ENCODE results near the gene ARHGAP6. TPM values are rescaled to one million over a fixed set of nuclear protein-coding genes. Genes with fewer than 3 reads are reported as not detected.

The ARHGAP6 gene
- total RNA-seq, 1 experiment from 2014 or later = 34.5 TPM

DNA sequence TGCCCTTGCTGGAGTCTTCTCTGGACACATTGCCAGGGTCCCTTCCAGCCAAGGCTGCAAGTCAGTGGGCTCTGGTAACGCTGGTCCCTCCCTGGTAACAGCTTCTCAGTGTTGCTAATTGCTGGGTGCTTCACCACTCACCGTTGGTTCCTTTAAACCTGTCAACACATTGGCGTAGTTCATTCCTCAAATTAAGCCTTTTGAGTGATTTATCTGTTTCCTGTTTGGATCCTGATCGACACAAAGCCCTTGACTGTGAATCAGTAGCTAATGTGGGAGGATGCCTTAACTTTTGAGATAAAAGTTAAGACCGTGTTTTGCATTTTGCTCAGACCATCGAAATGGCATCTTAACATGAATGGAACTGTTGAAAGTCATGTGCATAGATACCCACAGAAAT lies 246.6 kb downstream of the ARHGAP6 start:
- no peaks in the 10 kb centered on the region for H3K27me3 ChIP-seq
- no peak overlapping the region for H3K4me3 ChIP-seq
- peaks cover 4% of the 10 kb centered on the region; the same call in 1 of the 2 replicates for H3K36me3 ChIP-seq
- H3K9me3 ChIP-seq (replicated peaks) = no peaks in the 10 kb centered on the region
- DNase-seq = no peak
- peaks cover 26% of the 10 kb centered on the region for H3K4me1 ChIP-seq
- no peak overlapping the region for H3K27ac ChIP-seq

DNA sequence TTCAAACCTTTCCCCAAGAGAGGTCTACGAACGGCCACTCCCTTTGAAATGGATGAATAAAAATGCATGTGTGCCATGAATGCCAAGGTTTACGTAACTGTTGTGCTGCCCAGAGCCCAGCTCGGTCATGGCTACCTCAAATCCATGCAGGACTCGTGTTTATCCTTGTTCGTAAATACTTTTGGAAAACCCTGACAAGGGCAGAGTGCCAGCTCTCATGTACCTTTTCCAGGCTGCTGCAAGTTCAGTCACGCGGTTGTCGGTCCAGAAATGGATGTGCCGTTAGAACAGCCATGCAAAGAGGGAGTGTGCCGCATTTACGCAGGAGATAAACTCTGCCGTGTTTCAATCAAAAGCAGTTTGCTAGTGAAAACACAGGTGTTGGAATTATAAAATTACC lies 249.1 kb downstream of the ARHGAP6 start:
- no peak for DNase-seq
- H3K4me3 ChIP-seq = no peak overlapping the region
- H3K27me3 ChIP-seq = no peaks in the 10 kb centered on the region
- peaks cover 4% of the 10 kb centered on the region; the same call in 1 of the 2 replicates for H3K36me3 ChIP-seq
- H3K9me3 ChIP-seq (replicated peaks) = no peaks in the 10 kb centered on the region
- H3K4me1 ChIP-seq = peaks cover 4% of the 10 kb centered on the region; the same call in 1 of the 2 replicates
- no peak overlapping the region for H3K27ac ChIP-seq

DNA sequence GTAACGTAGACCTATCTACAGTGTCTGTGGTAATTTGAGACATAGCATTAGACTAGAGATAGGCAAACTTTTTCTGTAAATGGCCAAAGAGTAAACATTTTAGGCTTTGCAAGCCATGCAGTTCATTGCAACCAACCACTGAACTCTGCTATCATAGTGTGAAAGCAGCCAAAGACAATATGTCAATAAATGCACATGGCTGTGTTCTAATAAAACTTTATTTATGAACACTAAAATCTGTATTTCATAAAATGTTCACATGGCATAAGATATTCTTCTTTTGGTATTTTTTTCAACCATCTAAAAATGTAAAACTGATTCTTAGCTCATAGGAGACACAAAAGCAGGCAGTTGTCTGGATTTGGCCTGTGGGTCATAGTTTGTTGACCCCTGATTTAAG lies 251.6 kb downstream of the ARHGAP6 start:
- Histone ChIP-seq H3K27ac (no peak overlapping the region), H3K9me3 (replicated peaks) (no peaks in the 10 kb centered on the region), H3K4me1 (no peaks in the 10 kb centered on the region), H3K27me3 (no peaks in the 10 kb centered on the region), H3K36me3 (peaks cover 4% of the 10 kb centered on the region; the same call in 1 of the 2 replicates), H3K4me3 (no peak overlapping the region)
- DNase-seq = no peak

DNA sequence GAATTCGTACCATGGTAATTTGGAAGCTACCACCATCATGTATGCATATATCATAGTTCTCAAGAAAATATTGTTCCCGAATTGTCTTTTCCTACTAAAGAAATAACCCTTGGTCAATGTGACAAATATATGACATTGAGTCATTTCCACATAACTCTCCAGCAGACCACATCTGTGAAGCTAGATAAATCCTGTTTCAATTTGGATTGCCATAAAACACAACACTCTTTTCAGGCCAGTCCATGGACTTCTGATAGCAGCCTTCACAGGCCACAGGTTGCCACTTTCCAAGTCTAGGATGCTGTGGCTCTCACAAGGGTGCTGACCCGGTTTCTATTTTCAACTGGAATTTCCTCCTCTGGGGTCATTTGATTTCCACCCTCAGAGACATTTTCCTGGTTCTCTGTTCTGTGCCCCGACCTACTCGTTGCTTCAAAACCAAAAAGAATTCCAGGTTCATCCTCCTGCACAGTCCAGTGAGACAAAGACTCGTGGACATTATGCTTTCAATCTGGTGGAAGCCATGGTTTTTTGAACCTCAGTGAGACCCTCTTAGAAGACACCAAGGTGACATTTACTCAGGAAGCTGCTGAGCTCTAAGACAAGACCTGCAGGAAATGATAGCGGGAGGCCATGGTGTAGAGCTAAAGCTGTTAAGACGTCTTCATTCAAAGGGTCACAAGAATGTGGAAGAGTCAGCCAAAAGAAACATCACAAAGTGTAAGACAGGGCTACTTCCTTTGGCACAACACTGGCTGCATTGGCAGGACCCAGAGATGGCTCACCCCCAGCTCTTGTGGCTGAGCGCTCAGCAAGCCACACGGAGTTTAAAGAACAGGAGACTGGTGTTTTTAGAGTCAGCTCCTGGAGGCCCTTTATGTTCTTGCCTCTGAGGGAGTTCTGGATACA lies 252.8 kb downstream of the ARHGAP6 start:
- H3K9me3 ChIP-seq (replicated peaks) = no peaks in the 10 kb centered on the region
- no peak for DNase-seq
- H3K27me3 ChIP-seq = no peaks in the 10 kb centered on the region

DNA sequence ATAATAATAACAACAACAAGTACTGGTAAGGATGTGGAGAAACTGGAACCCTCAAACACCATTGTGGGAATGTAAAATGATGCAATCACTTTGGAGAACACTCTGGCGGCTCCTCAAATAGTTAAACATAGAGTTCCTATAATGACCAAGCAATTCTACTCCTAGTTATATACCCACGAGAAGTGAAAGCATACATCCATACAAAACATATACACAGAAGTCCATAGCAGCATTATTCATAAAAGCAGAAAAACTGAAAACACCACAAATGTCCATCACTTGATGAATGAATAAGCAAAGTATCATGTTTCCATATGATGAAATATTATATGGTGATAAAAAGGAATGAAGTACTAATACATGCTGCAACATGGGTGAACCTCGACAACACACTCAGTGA lies 255.8 kb downstream of the ARHGAP6 start:
- H3K4me3 ChIP-seq = no peak overlapping the region
- no peaks in the 10 kb centered on the region for H3K27me3 ChIP-seq
- DNase-seq = no peak

More for the DNA sequence above, 252.8 kb downstream of the ARHGAP6 start:
- peaks cover 4% of the 10 kb centered on the region; the same call in 1 of the 2 replicates for H3K36me3 ChIP-seq
- H3K4me1 ChIP-seq = no peaks in the 10 kb centered on the region
- no peak overlapping the region for H3K27ac ChIP-seq
- no peak overlapping the region for H3K4me3 ChIP-seq

DNA sequence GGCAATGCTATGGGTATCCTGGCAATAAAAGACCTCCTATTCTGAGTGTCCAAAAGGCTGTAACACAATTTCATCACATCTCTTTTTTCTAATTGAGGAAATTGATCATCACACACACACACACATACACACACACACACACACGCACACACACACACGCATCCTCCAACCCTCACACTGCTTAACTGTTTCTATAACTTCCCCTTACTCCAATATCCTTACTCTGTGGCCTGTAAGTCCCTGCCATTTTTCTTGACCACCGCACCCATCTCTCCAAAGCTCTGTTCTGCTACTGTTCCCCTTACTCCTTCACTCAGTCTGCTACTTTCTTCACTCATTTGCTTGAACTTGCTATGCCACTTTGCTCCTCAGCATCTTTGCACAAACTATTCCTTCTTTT lies 256.9 kb downstream of the ARHGAP6 start:
- no peaks in the 10 kb centered on the region for H3K27me3 ChIP-seq
- H3K27ac ChIP-seq = no peak overlapping the region
- no peak for DNase-seq
- peaks cover 5% of the 10 kb centered on the region for H3K4me1 ChIP-seq
- H3K9me3 ChIP-seq (replicated peaks) = no peaks in the 10 kb centered on the region
- 0 out of 2 replicates have a peak, but pooled peaks cover 2% of the 10 kb centered on the region for H3K36me3 ChIP-seq
- H3K4me3 ChIP-seq = no peak overlapping the region

More for the DNA sequence above, 255.8 kb downstream of the ARHGAP6 start:
- Histone ChIP-seq H3K4me1 (peaks cover 5% of the 10 kb centered on the region), H3K27ac (no peak overlapping the region), H3K9me3 (replicated peaks) (no peaks in the 10 kb centered on the region), H3K36me3 (0 out of 2 replicates have a peak, but pooled peaks cover 2% of the 10 kb centered on the region)

DNA sequence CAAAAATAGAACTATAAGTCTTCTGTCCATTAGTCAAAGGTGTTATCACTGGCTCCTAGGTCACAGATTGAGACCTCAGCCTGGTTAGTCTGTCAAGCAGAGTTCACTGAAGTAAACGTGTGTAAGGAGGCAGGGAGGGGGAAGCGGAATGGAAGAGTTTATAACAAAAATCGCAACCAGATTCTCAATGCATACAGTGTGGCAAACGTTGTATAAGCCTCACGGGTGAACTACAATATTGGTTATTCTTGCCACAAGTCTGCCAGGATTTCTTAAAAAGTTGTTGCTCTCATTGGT lies 257.7 kb downstream of the ARHGAP6 start:
- peaks cover 5% of the 10 kb centered on the region for H3K4me1 ChIP-seq
- no peak overlapping the region for H3K4me3 ChIP-seq

DNA sequence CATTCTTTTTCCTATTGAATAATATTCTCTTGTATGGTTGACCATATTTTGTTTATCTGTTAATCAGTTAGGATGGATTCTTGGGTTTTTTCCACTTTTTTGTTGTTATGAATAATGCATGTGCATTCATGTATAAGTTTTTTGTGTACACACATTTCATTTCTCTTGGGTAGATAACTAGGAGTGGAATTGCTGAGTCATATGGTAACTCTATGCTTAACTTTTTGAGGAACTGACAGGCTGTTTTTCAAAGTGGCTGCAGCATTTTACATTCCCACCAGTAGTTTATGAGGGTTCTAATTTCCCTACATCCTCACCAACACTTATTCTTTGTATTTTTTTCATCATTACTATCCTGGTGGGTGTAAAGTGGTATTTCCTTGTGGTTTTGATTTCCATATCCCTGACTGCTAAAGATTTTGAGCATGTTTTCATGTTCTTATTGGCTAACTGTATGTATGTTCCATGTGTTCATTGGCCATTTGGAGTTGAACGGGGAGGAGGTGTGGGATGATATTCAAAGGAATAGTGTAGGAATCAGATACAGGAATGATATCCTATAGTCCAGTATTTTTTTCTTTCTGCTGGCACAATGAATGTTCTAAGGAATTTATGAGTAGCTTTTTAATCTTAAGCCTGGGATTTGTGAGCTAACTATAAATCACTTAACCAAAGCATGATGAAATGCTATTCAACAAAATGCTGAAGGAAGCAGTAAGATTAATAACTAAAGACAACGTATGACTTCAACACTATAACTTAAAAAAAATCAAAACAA lies 258.2 kb downstream of the ARHGAP6 start:
- no peak overlapping the region for H3K27ac ChIP-seq
- no peaks in the 10 kb centered on the region for H3K27me3 ChIP-seq
- H3K36me3 ChIP-seq = 0 out of 2 replicates have a peak, but pooled peaks cover 2% of the 10 kb centered on the region
- no peak overlapping the region for H3K4me3 ChIP-seq
- no peak for DNase-seq
- peaks cover 5% of the 10 kb centered on the region for H3K4me1 ChIP-seq
- H3K9me3 ChIP-seq (replicated peaks) = no peaks in the 10 kb centered on the region

More for the DNA sequence above, 257.7 kb downstream of the ARHGAP6 start:
- H3K36me3 ChIP-seq = 0 out of 2 replicates have a peak, but pooled peaks cover 2% of the 10 kb centered on the region
- H3K9me3 ChIP-seq (replicated peaks) = no peaks in the 10 kb centered on the region
- DNase-seq = no peak
- no peak overlapping the region for H3K27ac ChIP-seq
- no peaks in the 10 kb centered on the region for H3K27me3 ChIP-seq

DNA sequence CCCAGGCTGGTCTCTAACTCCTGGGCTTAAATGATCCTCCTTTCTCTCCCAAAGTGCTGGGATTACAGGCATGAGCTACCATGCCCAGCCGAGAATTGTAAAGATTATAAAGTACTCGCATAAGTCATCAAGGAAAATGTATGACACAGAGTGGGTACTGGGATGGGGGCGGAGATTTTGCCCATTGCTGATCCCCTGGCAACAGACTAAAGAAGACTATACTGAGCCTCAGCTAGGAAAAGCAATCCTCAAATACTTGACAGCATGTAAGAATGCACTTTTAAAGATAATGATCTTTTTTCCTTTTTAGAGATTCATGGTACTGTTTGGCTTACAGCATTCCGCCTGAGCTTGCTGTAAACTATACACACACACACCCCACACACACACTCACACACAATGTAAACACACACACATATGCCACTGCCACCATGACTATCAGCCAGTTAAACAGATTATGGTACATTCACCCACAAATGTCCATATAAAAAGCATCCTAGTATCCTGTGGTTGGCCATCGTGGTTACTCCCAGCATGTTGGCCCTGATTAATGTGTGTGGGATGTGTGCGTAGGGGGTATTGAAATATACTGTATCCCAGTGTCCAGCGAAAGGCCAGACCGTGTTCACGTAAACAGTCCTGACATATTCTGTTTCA lies 259.5 kb downstream of the ARHGAP6 start:
- Histone ChIP-seq H3K27me3 (no peaks in the 10 kb centered on the region), H3K36me3 (0 out of 2 replicates have a peak, but pooled peaks cover 2% of the 10 kb centered on the region), H3K4me1 (peaks cover 5% of the 10 kb centered on the region), H3K27ac (no peak overlapping the region), H3K4me3 (no peak overlapping the region), H3K9me3 (replicated peaks) (no peaks in the 10 kb centered on the region)
- peak; percentile 15 to 37 for DNase-seq

DNA sequence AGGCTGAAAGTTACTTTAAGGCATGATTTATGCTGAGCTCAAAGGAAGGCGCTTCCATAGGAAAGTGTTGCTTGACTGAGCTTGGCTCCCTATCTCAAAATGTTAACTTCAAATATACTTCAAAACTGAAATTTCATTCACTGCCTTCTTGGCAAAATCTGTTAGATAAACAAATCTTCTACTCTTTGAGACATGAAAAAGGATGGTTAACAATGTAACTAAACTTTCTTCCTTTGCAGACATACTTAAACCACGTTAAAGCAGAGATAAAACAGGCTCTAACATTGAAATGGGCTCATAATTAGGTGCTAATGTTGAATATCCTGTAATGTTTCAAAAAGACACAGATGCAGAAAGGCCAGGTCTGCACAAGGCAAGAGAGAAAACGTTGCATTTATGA lies 262.1 kb downstream of the ARHGAP6 start:
- Histone ChIP-seq H3K4me3 (no peak overlapping the region), H3K27ac (no peak overlapping the region), H3K27me3 (no peaks in the 10 kb centered on the region), H3K4me1 (peaks cover 7% of the 10 kb centered on the region), H3K36me3 (0 out of 2 replicates have a peak, but pooled peaks cover 2% of the 10 kb centered on the region), H3K9me3 (replicated peaks) (no peaks in the 10 kb centered on the region)
- no peak for DNase-seq

DNA sequence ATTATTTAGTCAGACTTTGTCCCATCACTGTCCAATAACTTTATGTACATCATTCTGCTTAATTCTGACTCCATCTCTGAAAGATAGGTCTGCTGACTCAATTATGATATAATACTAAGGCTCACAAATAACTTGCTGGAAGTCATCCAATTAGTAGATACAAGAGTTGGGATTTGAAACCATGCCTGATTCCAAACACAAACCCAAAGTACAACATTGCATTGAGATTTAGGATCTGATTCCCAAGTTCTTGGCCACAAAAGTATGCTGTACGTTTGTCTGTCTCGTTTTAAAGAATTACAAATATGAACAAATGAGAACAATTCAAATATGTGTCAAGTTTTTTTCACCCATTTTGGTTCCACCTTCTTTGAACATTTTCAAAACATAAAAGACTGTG lies 263.8 kb downstream of the ARHGAP6 start:
- no peak overlapping the region for H3K4me3 ChIP-seq
- H3K27me3 ChIP-seq = no peaks in the 10 kb centered on the region
- H3K27ac ChIP-seq = no peak overlapping the region
- peaks cover 7% of the 10 kb centered on the region for H3K4me1 ChIP-seq
- no peaks in the 10 kb centered on the region for H3K9me3 ChIP-seq (replicated peaks)
- H3K36me3 ChIP-seq = 0 out of 2 replicates have a peak, but pooled peaks cover 2% of the 10 kb centered on the region
- DNase-seq = no peak

DNA sequence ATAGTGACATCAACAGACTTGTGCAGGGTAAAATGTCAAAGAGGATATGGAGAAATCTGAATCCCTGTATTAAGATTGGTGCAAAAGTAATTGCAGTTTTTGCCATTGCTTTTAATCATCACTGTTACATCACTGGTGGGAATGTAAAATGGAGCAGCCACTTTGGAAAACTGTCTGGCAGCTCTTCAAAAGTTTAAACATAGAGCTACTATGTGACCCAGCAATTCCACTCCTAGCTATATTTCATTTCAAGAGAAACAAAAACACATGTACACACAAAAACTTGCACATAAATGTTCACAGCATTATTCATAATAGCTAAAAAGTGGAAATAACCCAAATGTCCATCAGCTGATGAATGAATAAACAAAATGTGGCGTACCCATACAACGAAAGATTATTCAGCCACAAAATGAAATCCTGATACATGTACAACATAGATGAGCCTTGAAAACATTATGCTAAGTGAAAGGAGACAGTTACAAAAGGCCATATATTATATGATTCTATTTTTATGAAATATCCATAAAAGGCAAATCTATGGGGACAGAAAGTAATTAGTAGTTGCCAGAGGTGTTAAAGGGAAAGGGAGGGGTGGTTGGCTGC lies 266.1 kb downstream of the ARHGAP6 start:
- no peak for DNase-seq
- Histone ChIP-seq H3K36me3 (no peaks in the 10 kb centered on the region), H3K4me1 (0 out of 2 replicates have a peak, but pooled peaks cover 2% of the 10 kb centered on the region), H3K4me3 (no peak overlapping the region), H3K9me3 (replicated peaks) (no peaks in the 10 kb centered on the region), H3K27me3 (no peaks in the 10 kb centered on the region), H3K27ac (no peak overlapping the region)

DNA sequence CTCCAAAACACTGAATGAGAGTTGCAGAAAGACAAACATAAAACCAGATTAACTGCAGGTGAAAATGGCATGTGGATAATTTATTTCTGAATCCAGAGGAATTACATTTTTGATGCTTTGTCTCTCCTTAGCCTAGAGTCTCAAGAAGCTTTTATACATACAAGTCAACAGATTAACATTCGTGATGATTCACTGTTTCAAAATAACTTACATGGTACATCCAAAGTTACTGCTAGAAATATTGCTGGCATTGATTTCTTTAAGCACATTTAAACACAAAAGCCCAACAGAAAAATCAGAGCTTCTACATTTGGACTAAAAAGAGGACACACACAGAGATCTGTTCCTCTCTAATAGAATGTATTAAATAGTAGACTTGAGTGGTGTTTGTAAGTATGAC lies 266.9 kb downstream of the ARHGAP6 start:
- DNase-seq = no peak
- Histone ChIP-seq H3K27ac (no peak overlapping the region), H3K36me3 (no peaks in the 10 kb centered on the region), H3K4me3 (no peak overlapping the region), H3K9me3 (replicated peaks) (no peaks in the 10 kb centered on the region), H3K4me1 (0 out of 2 replicates have a peak, but pooled peaks cover 2% of the 10 kb centered on the region), H3K27me3 (no peaks in the 10 kb centered on the region)

DNA sequence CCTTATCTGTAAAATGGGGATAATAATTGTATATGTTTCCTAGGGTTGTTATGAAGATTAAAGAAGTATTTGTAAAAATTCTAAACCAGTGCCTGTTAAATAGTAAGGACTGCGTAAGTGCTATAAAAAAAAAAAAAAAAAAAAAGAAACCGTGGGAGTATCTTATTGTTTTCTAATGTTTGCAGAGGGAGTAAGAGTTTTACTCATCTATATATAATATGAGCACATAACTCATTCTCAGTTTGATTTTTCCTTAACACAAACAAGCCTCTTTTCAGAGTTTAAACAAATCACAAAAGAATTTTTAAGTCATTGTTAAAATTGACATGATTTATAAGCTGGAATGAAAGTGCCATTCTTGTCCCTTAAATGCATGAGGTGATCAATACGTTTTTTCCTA lies 267.6 kb downstream of the ARHGAP6 start:
- no peak overlapping the region for H3K27ac ChIP-seq
- no peaks in the 10 kb centered on the region for H3K27me3 ChIP-seq
- no peaks in the 10 kb centered on the region for H3K36me3 ChIP-seq
- no peak for DNase-seq
- no peak overlapping the region for H3K4me3 ChIP-seq
- 0 out of 2 replicates have a peak, but pooled peaks cover 2% of the 10 kb centered on the region for H3K4me1 ChIP-seq
- H3K9me3 ChIP-seq (replicated peaks) = no peaks in the 10 kb centered on the region
